GM12878 (cell line): Measurements from ENCODE around the gene KIF26A. TPM values are rescaled to one million over a fixed set of nuclear protein-coding genes. Genes with fewer than 3 reads are reported as not detected.

Source experiments
- ATAC-seq: fragments of 200-7000 bp; cut with Tn5 transposase; 3 replicates; pipeline ENCODE4 v1.9.1; 2020; ENCODE audit warnings: mild to moderate bottlenecking, moderate library complexity
- BruUV-seq: library from RNA; stranded (reverse); fragments of 400-500 nt; replicated peaks from 2 replicates; lab custom pipeline; 2021; lab: Mats Ljungman, UMichigan
- CTCF ChIA-PET: fragments of 300-600 bp; sonication (Branson Sonifier 250); formaldehyde crosslinking; extraction: SDS; loops from one replicate; lab custom pipeline; 2021; ENCODE audit warnings: inconsistent platforms; lab: Yijun Ruan, JAX
- POLR2A ChIA-PET: fragments of 350-600 bp; formaldehyde crosslinking; extraction: SDS; loops from one replicate; lab custom pipeline; 2021; ENCODE audit warnings: inconsistent platforms; lab: Charles Lee
- RAD21 ChIA-PET: fragments of 300-600 bp; sonication (Branson Sonifier 250); formaldehyde crosslinking; loops from one replicate; lab custom pipeline; 2023; ENCODE audit warnings: antibody characterized with exemption; ENCODE audit not compliant: unreplicated experiment; lab: Charles Lee
- SMC1A ChIA-PET: fragments of 300-600 bp; sonication (Branson Sonifier 250); formaldehyde crosslinking; loops from one replicate; lab custom pipeline; 2023; ENCODE audit not compliant: unreplicated experiment, uncharacterized antibody; lab: Charles Lee
- DNase-seq: peaks from one replicate; pipeline ENCODE4 v3.0.0-alpha.2; 2011; ENCODE audit warnings: low read depth, low spot score
- FAIRE-seq: peaks from 3 replicates; lab custom pipeline; 2011; peaks lifted over from hg19 to GRCh38; lab: Jason Lieb, UNC
- H2AFZ ChIP-seq: 2 replicates; pipeline ENCODE4 v1.6.0; 2011; ENCODE audit warnings: low read depth, low read length, control low read depth; ENCODE audit not compliant: control insufficient read depth
- H3K27ac ChIP-seq: 2 replicates; pipeline ENCODE4 v1.5.1; 2011; ENCODE audit warnings: control low read depth; ENCODE audit not compliant: control insufficient read depth, insufficient read depth
- H3K27me3 ChIP-seq, 2 experiments: replicated peaks in 1 of 2; 2 replicates each; pipeline versions ENCODE4 v1.6.0 to v1.6.1; 2011; ENCODE audit warnings: low read length in 1 of 2; ENCODE audit not compliant: control insufficient read depth in 2 of 2, insufficient read depth in 2 of 2
- H3K36me3 ChIP-seq, 2 experiments: 2 replicates each; pipeline ENCODE4 v1.5.1; 2011; ENCODE audit warnings: low read length in 1 of 2; ENCODE audit not compliant: control insufficient read depth in 2 of 2, insufficient read depth in 2 of 2
- H3K4me1 ChIP-seq: 2 replicates; pipeline ENCODE4 v1.6.1; 2011; ENCODE audit warnings: mild to moderate bottlenecking, low read length, moderate library complexity, mixed read lengths; ENCODE audit not compliant: control insufficient read depth, insufficient read depth
- H3K4me2 ChIP-seq: 2 replicates; pipeline ENCODE4 v1.6.0; 2011; ENCODE audit warnings: control low read depth; ENCODE audit not compliant: control insufficient read depth, insufficient read depth
- H3K4me3 ChIP-seq: fragments of 200-600 bp; sonication (generic); 2 replicates; pipeline ENCODE4 v1.5.1; 2016
- H3K79me2 ChIP-seq: 2 replicates; pipeline ENCODE4 v1.6.0; 2011; ENCODE audit warnings: low read length; ENCODE audit not compliant: control insufficient read depth, insufficient read depth
- H3K9ac ChIP-seq: 2 replicates; pipeline ENCODE4 v1.8.0; 2011; ENCODE audit warnings: low read length, control low read depth, mixed read lengths; ENCODE audit not compliant: control insufficient read depth, insufficient read depth
- H3K9me3 ChIP-seq: replicated peaks from 3 replicates; pipeline ENCODE4 v1.5.1; 2011; ENCODE audit warnings: mild to moderate bottlenecking, low read length; ENCODE audit not compliant: control insufficient read depth, insufficient read depth
- H4K20me1 ChIP-seq: 2 replicates; pipeline ENCODE4 v1.6.0; 2011; ENCODE audit not compliant: control insufficient read depth, insufficient read depth
- CBX3 ChIP-seq: fragments of 200-600 bp; sonication (generic); IDR thresholded peaks from 2 replicates; pipeline ENCODE4 v1.6.1; 2016; ENCODE audit warnings: low read depth, borderline replicate concordance
- CHD1 ChIP-seq: IDR thresholded peaks from 2 replicates; pipeline ENCODE4 v1.6.1; 2012; ENCODE audit warnings: low read depth, low read length, improper control_type of control experiment
- EP300 ChIP-seq, 2 experiments: fragments of 150-350 bp in 1 of 2; IDR thresholded peaks; 2 replicates each; pipeline ENCODE4 v1.6.1; 2011 to 2012; ENCODE audit warnings: low read depth in 2 of 2, low read length in 2 of 2, borderline replicate concordance in 1 of 2, improper control_type of control experiment in 1 of 2, inconsistent platforms in 1 of 2; ENCODE audit not compliant: control insufficient read depth in 1 of 2
- MXI1 ChIP-seq: fragments of 150-350 bp; IDR thresholded peaks from 2 replicates; pipeline ENCODE4 v1.6.1; 2011; ENCODE audit warnings: low read depth, mild to moderate bottlenecking, inconsistent platforms, low read length, improper control_type of control experiment
- RAD21 ChIP-seq: IDR thresholded peaks from 2 replicates; pipeline ENCODE4 v1.6.1; 2011; ENCODE audit warnings: mild to moderate bottlenecking, low read depth, low read length, moderate library complexity; ENCODE audit not compliant: insufficient read depth
- SMAD5 ChIP-seq: IDR thresholded peaks from 2 replicates; pipeline ENCODE4 v1.6.1; 2016; ENCODE audit warnings: antibody characterized with exemption, low read depth
- SMARCA5 ChIP-seq: fragments of 450-650 bp; IDR thresholded peaks from 2 replicates; pipeline ENCODE4 v1.6.1; 2017; ENCODE audit warnings: mild to moderate bottlenecking
- SRF ChIP-seq, 2 experiments: IDR thresholded peaks; 2 replicates each; pipeline ENCODE4 v1.6.1; 2011; ENCODE audit warnings: low read depth in 2 of 2, low read length in 2 of 2, mild to moderate bottlenecking in 1 of 2, moderate library complexity in 1 of 2
- STAT1 ChIP-seq: fragments of 450-650 bp; conservative IDR thresholded peaks from 2 replicates; pipeline ENCODE4 v1.6.1; 2014; ENCODE audit warnings: antibody characterized with exemption, mild to moderate bottlenecking
- YBX1 ChIP-seq: fragments of 450-650 bp; IDR thresholded peaks from 2 replicates; pipeline ENCODE4 v1.6.1; 2016; ENCODE audit warnings: antibody characterized with exemption
- ZBED1 ChIP-seq: IDR thresholded peaks from 2 replicates; pipeline ENCODE4 v1.6.1; 2016; ENCODE audit warnings: borderline replicate concordance
- ZBTB11 ChIP-seq: fragments of 450-650 bp; formaldehyde crosslinking; IDR thresholded peaks from 2 replicates; pipeline ENCODE4 v1.5.0; 2022; ENCODE audit warnings: mild to moderate bottlenecking, missing genetic modification characterization
- ZNF274 ChIP-seq: IDR thresholded peaks from one replicate; pipeline ENCODE4 v1.8.0; 2011; ENCODE audit not compliant: insufficient read length, insufficient read depth
- WGBS: methylation state at CpG from one replicate; pipeline ENCODE4 v1.1.6; 2016; ENCODE audit warnings: low lambda C conversion rate; ENCODE audit not compliant: insufficient replicate concordance, insufficient coverage; ENCODE audit errors: missing lambda C conversion rate; 5-methylcytosine and 5-hydroxymethylcytosine counted together
- in situ Hi-C: fragments of 300-500 bp; cut with MboI; formaldehyde crosslinking; loops from 9 replicates; pipeline ENCODE4 v1.14.3; 2018; ENCODE audit warnings: mixed read lengths
- intact Hi-C: fragments of 100-400 bp; cut with micrococcal nuclease; formaldehyde crosslinking; loops from one replicate; pipeline ENCODE4 v1.14.2; 2022; ENCODE audit not compliant: unreplicated experiment
- polyA plus RNA-seq, 11 experiments: library from polyadenylated mRNA; depleted of rRNA in 4 of 11; unstranded in 6 of 11; stranded (reverse) in 5 of 11; fragments of >200 nt; fragmentation: Nextera tagmentation in 4 of 11; fragmentation: Illumina TruSeq in 1 of 11; extraction: Ambion mirVana in 4 of 11; extraction: Trizol in 1 of 11; gene quantifications; 1 replicate in 1 of 11; 2 replicates in 10 of 11; pipeline versions ENCODE4 v1.2.1 to v1.2.3, GENCODE V29; 2011 to 2016; ENCODE audit warnings: inconsistent platforms in 2 of 11, missing spikeins in 2 of 11, low read depth in 1 of 11
- total RNA-seq, 4 experiments: library from RNA; depleted of rRNA in 3 of 4; stranded (reverse); fragments of >200 nt in 3 of 4; fragmentation: Illumina TruSeq in 1 of 4; extraction: Trizol in 1 of 4; gene quantifications; 2 replicates each; pipeline versions ENCODE4 v1.2.1 to v1.2.3, GENCODE V29; 2013 to 2021

Gene KIF26A
- total and polyA plus RNA-seq, 10 of the 15 experiments (the other 5 are each of a cell fraction or from before 2014, with no cell fraction given): 0.05 TPM; not detected in 9

- Histone ChIP-seq H3K9ac (no peak overlapping the region), H3K79me2 (no peaks in the 10 kb centered on the region), H3K4me3 (no peak overlapping the region), H2AFZ (no peak overlapping the region), H3K4me2 (no peak overlapping the region)
- 43% methylated on average over 18 of the region's 21 CpGs for WGBS
- DNase-seq: no peak
- in situ Hi-C loops: no loop called here
- intact Hi-C loops: loop anchor here (5.0 kb wide), 1 partner anchor 145 kb away; no protein-coding TSS in a partner anchor
- FAIRE-seq: no peak
- RAD21 ChIA-PET: no interaction called here
- TF ChIP-seq YBX1 (no peak), MXI1 (no peak)
- TF ChIP-seq, all 136 proteins: peak for 0
- Histone ChIP-seq H3K36me3 (no peaks in the 10 kb centered on the region), H3K9me3 (no peaks in the 10 kb centered on the region), H3K4me1 (no peaks in the 10 kb centered on the region), H3K27ac (no peak overlapping the region), H3K27me3 (no peaks in the 10 kb centered on the region; a peak in 1 of 4 replicates), H4K20me1 (no peaks in the 10 kb centered on the region; the same call in 1 of the 2 replicates)
- ChIA-PET SMC1A (no interaction called here), POLR2A (no interaction called here), CTCF (no interaction called here)
- BruUV-seq: no TSS peak
- ATAC-seq: no peak
Observed at GRCh38 chr14:104221636-104222369, 83.4 kb downstream of the KIF26A start.

DNA sequence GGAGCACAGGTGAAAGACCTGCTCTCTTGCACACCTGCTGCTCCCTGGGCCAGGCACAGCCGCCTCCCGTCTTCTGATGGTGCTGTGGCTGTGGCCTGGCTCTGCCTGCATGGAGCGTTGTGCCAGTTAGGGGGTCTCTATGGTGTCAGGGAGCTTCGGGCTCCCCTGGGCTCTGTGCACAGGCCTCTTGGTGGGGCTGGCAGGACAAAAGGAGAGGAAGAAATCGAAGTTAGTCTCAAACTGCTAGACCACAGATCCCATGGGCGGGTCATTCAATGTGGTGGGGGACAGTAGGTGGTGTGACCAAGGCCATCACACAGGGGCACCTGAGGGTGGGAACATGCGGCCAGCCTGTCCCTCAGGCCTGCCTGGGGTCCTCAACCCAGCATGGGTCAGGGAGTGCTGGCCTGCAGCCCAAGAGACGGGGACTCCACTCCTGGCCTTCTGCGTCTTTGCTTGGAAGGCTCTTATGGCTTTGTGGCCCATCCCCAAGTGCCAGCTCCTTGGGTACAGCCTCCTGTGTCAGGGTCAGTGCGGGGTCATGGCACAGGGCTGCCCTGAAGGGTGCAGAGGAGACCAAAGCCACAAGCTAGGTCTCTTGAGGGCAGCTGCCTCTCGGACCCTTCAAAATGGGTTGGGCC is 84.1 kb downstream of the KIF26A start:
- ChIA-PET POLR2A (no interaction called here), CTCF (no interaction called here), RAD21 (no interaction called here), SMC1A (no interaction called here)
- 42% methylated on average over 11 of the region's 11 CpGs for WGBS
- DNase-seq (no peak), FAIRE-seq (no peak), ATAC-seq (no peak)
- no peak overlapping the region for H2AFZ ChIP-seq
- H3K27ac ChIP-seq: no peak overlapping the region
- no peaks in the 10 kb centered on the region; the same call in 2 of the 3 replicates for H3K9me3 ChIP-seq
- no TSS peak for BruUV-seq
- H4K20me1 ChIP-seq: no peaks in the 10 kb centered on the region; the same call in 1 of the 2 replicates
- no peaks in the 10 kb centered on the region; a peak in 1 of 4 replicates for H3K27me3 ChIP-seq
- H3K9ac ChIP-seq: no peak overlapping the region
- H3K4me3 ChIP-seq: no peak overlapping the region
- H3K79me2 ChIP-seq: no peaks in the 10 kb centered on the region
- H3K4me1 ChIP-seq: no peaks in the 10 kb centered on the region
- no peaks in the 10 kb centered on the region for H3K36me3 ChIP-seq
- H3K4me2 ChIP-seq: no peak overlapping the region
- in situ Hi-C loops: no loop called here
- intact Hi-C loops: loop anchor here (5.0 kb wide), 1 partner anchor 145 kb away; no protein-coding TSS in a partner anchor
- TF ChIP-seq CBX3: no peak
- TF ChIP-seq SMARCA5: no peak
- TF ChIP-seq SRF (IDR thresholded peaks at IDR 0.05; ENCODE audit: low read depth in 2 of 2, low read length in 2 of 2): no peak
- TF ChIP-seq RAD21: no peak
- no peak for TF ChIP-seq SMAD5
- TF ChIP-seq ZNF274: no peak
- TF ChIP-seq EP300 (IDR thresholded peaks at IDR 0.05; ENCODE audit: borderline replicate concordance in 1 of 2, control insufficient read depth in 1 of 2, low read depth in 2 of 2, low read length in 2 of 2): no peak
- TF ChIP-seq ZBTB11 (CRISPR knock-in tag): no peak
- TF ChIP-seq CHD1: no peak
- no peak for TF ChIP-seq ZBED1
- TF ChIP-seq STAT1: no peak
